Endometrial microvascular endothelial cells (primary cell): ENCODE data around the gene SCYGR4. TPM values are rescaled to one million over a fixed set of nuclear protein-coding genes. Genes with fewer than 3 reads are reported as not detected.

Experiments used
- in situ Hi-C: cut with HindIII; loops from 2 replicates; pipeline ENCODE4 v1.10.0; 2017; ENCODE audit warnings: low sequenced_read_pairs, low pct_unique_long_range_greater_than_20kb; ENCODE audit errors: inconsistent ontology term
- total RNA-seq: library from RNA; depleted of rRNA; stranded (reverse); fragments of >200 nt; gene quantifications from one replicate; pipeline ENCODE4 v1.2.3, GENCODE V29; 2015; ENCODE audit errors: inconsistent ontology term

The SCYGR4 gene
- total RNA-seq, 1 donor from 2014 or later: not detected

GRCh38 chr2:227612546-227613271 lies 4.6 kb upstream of the SCYGR4 start:
- in situ Hi-C loops: no loop called here

GRCh38 chr2:227613272-227613660 lies 4.0 kb upstream of the SCYGR4 start:
- in situ Hi-C loops: no loop called here

GRCh38 chr2:227614246-227614645 lies 3.1 kb upstream of the SCYGR4 start:
- in situ Hi-C loops: no loop called here

GRCh38 chr2:227614740-227615139 lies 2.6 kb upstream of the SCYGR4 start, which contains the start of gene SCYGR3:
Gene SCYGR3 (minus strand): TSS chr2:227614840. CDS start chr2:227614840, 0 bp downstream.
- in situ Hi-C loops: no loop called here

- in situ Hi-C loops: no loop called here
Observed at GRCh38 chr2:227615181-227615580, 2.1 kb upstream of the SCYGR4 start.

- in situ Hi-C loops: no loop called here
Observed at GRCh38 chr2:227615906-227616305, 1.4 kb upstream of the SCYGR4 start.

- in situ Hi-C loops: no loop called here
Observed at GRCh38 chr2:227616631-227617030, 667 bp upstream of the SCYGR4 start.

- in situ Hi-C loops: no loop called here
Observed at GRCh38 chr2:227623226-227623625, 5.9 kb downstream of the SCYGR4 start.

- in situ Hi-C loops: no loop called here
Observed at GRCh38 chr2:227625420-227625819, 8.1 kb downstream of the SCYGR4 start.

GRCh38 chr2:227626580-227627151 lies 9.4 kb downstream of the SCYGR4 start:
- in situ Hi-C loops: no loop called here

- in situ Hi-C loops: no loop called here
Observed at GRCh38 chr2:227627769-227628168, 10.5 kb downstream of the SCYGR4 start.

- in situ Hi-C loops: no loop called here
Observed at GRCh38 chr2:227629435-227629834, 12.1 kb downstream of the SCYGR4 start.

GRCh38 chr2:227630322-227630721 lies 13.0 kb downstream of the SCYGR4 start:
- in situ Hi-C loops: no loop called here

GRCh38 chr2:227632827-227633226 lies 15.5 kb downstream of the SCYGR4 start:
- in situ Hi-C loops: no loop called here

GRCh38 chr2:227634201-227634600 lies 16.9 kb downstream of the SCYGR4 start:
- in situ Hi-C loops: no loop called here

- in situ Hi-C loops: no loop called here
Observed at GRCh38 chr2:227642656-227643055, 25.4 kb downstream of the SCYGR4 start.

- in situ Hi-C loops: no loop called here
Observed at GRCh38 chr2:227643990-227644551, 26.8 kb downstream of the SCYGR4 start.

GRCh38 chr2:227653419-227653818 lies 36.1 kb downstream of the SCYGR4 start:
- in situ Hi-C loops: no loop called here

GRCh38 chr2:227654426-227654825 lies 37.1 kb downstream of the SCYGR4 start:
- in situ Hi-C loops: no loop called here

- in situ Hi-C loops: no loop called here
Observed at GRCh38 chr2:227655454-227655853, 38.2 kb downstream of the SCYGR4 start.
